SU-DHL-6 (cell line): ENCODE results near the gene UMODL1.

Source experiments
- EZH2phosphoT487 ChIP-seq: fragments of 200-600 bp; sonication (generic), shearing (Covaris generic); conservative IDR thresholded peaks from 2 replicates; pipeline ENCODE4 v1.6.1; 2018; ENCODE audit warnings: mild to moderate bottlenecking, antibody characterized with exemption, low read length, moderate library complexity, mixed read lengths
- TF ChIP-seq, protein P1 (sequence below): fragments of 200-600 bp; sonication (generic); IDR thresholded peaks from one replicate; pipeline ENCODE4 v1.5.1; 2017; ENCODE audit warnings: antibody characterized with exemption, mild to moderate bottlenecking, low read length, moderate library complexity; ENCODE audit not compliant: insufficient read depth, poor library complexity, severe bottlenecking

DNA sequence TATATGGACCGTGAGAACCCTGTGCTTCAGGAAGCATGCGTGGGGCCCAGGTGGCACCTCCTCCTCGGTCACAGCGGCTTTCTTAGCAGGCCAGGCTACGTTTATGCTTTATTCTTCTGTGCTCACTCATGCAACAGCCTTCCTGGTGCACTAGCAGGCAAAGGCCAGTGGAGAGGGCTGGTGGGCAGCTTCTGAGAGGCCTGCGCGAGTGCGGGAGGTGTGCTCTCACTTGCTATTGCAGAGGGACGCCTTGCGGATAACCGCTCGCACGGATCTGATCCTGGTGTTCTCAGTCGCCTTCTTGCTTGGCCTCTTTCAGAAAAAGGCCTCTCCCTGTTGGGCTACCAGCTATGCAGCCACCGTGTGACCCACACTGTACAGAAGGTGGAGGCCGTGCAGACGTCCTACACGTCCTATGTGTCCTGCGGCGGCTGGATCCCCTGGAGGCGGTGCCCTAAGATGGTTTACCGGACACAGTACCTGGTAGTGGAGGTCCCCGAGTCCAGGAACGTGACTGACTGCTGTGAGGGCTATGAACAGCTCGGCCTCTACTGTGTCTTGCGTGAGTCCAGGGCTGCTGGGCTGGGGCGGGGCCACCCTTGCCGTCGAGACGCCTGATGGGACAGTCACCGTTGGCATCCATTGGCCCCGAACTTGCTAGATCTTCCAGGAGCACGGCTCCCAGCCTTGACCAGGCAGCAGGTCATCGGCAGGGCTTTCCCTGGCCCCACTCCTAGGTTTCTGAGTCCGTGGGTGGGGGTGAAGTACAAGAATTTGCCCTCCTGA lies 4.8 kb downstream of the UMODL1 start:
- TF ChIP-seq, protein P1, sequence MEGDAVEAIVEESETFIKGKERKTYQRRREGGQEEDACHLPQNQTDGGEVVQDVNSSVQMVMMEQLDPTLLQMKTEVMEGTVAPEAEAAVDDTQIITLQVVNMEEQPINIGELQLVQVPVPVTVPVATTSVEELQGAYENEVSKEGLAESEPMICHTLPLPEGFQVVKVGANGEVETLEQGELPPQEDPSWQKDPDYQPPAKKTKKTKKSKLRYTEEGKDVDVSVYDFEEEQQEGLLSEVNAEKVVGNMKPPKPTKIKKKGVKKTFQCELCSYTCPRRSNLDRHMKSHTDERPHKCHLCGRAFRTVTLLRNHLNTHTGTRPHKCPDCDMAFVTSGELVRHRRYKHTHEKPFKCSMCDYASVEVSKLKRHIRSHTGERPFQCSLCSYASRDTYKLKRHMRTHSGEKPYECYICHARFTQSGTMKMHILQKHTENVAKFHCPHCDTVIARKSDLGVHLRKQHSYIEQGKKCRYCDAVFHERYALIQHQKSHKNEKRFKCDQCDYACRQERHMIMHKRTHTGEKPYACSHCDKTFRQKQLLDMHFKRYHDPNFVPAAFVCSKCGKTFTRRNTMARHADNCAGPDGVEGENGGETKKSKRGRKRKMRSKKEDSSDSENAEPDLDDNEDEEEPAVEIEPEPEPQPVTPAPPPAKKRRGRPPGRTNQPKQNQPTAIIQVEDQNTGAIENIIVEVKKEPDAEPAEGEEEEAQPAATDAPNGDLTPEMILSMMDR: no peak
- TF ChIP-seq EZH2phosphoT487: no peak
